ENCODE data around the gene NR3C2. TPM values are rescaled to one million over a fixed set of nuclear protein-coding genes. Genes with fewer than 3 reads are reported as not detected.
A peak's percentile ranks its signal among the peaks of the same experiment; 100 is the strongest.

NR3C2 gene
- total and polyA plus RNA-seq, 2 donors: 0.52 to 1.8 TPM

GRCh38 chr4:148222991-148223660 lies 219.1 kb downstream of the NR3C2 start:
- H3K9me3 ChIP-seq (ENCODE audit: control insufficient read depth in 2 of 2, insufficient read depth in 1 of 2, low read length in 1 of 2): no peaks in the 10 kb centered on the region
- H3K4me3 ChIP-seq (ENCODE audit: low read length in 2 of 2): no peak overlapping the region
- no peaks in the 10 kb centered on the region for H3K4me1 ChIP-seq (ENCODE audit: control insufficient read depth in 2 of 2, insufficient read depth in 2 of 2, low read length in 2 of 2)
- no peaks in the 10 kb centered on the region for H3K27me3 ChIP-seq (ENCODE audit: control insufficient read depth in 2 of 2, insufficient read depth in 1 of 2, low read length in 1 of 2)
- DNase-seq (ENCODE audit: low read depth in 6 of 9, low spot score in 9 of 9): no peak
- no peak overlapping the region for H3K27ac ChIP-seq (ENCODE audit: low read depth in 1 of 2, low read length in 1 of 2)
- H3K36me3 ChIP-seq (ENCODE audit: control insufficient read depth in 2 of 2, insufficient read depth in 2 of 2, low read length in 1 of 2): no peaks in the 10 kb centered on the region
- 95% methylated on average over 8 of the region's 8 CpGs for WGBS

GRCh38 chr4:148216866-148217814 lies 225.1 kb downstream of the NR3C2 start:
- no peaks in the 10 kb centered on the region for H3K27me3 ChIP-seq (ENCODE audit: control insufficient read depth in 2 of 2, insufficient read depth in 1 of 2, low read length in 1 of 2)
- H3K36me3 ChIP-seq (ENCODE audit: control insufficient read depth in 2 of 2, insufficient read depth in 2 of 2, low read length in 1 of 2): no peaks in the 10 kb centered on the region
- peak overlapping the region in 1 of 2 donors; percentile 32 for H3K4me3 ChIP-seq (ENCODE audit: low read length in 2 of 2)
- peak overlapping the region in 1 of 2 donors; percentile 68 for H3K27ac ChIP-seq (ENCODE audit: low read depth in 1 of 2, low read length in 1 of 2)
- peak in 2 of 9 donors; percentile 5 to 32 for DNase-seq (ENCODE audit: low read depth in 6 of 9, low spot score in 9 of 9)
- peaks cover 0 to 3% of the 10 kb centered on the region in 2 donors for H3K4me1 ChIP-seq (ENCODE audit: control insufficient read depth in 2 of 2, insufficient read depth in 2 of 2, low read length in 2 of 2)
- H3K9me3 ChIP-seq (ENCODE audit: control insufficient read depth in 2 of 2, insufficient read depth in 1 of 2, low read length in 1 of 2): no peaks in the 10 kb centered on the region
- 27% methylated on average over 5 of the region's 5 CpGs for WGBS

GRCh38 chr4:148216321-148216720 lies 225.9 kb downstream of the NR3C2 start:
- H3K4me3 ChIP-seq (ENCODE audit: low read length in 2 of 2): no peak overlapping the region

GRCh38 chr4:148215202-148215601 lies 227.0 kb downstream of the NR3C2 start:
- no peaks in the 10 kb centered on the region for H3K36me3 ChIP-seq (ENCODE audit: control insufficient read depth in 2 of 2, insufficient read depth in 2 of 2, low read length in 1 of 2)
- H3K4me1 ChIP-seq (ENCODE audit: control insufficient read depth in 2 of 2, insufficient read depth in 2 of 2, low read length in 2 of 2): peaks cover 0 to 3% of the 10 kb centered on the region in 2 donors
- DNase-seq (ENCODE audit: low read depth in 6 of 9, low spot score in 9 of 9): no peak
- no peaks in the 10 kb centered on the region for H3K27me3 ChIP-seq (ENCODE audit: control insufficient read depth in 2 of 2, insufficient read depth in 1 of 2, low read length in 1 of 2)
- WGBS: 92% methylated on average over 3 of the region's 3 CpGs
- no peak overlapping the region for H3K27ac ChIP-seq (ENCODE audit: low read depth in 1 of 2, low read length in 1 of 2)
- no peak overlapping the region for H3K4me3 ChIP-seq (ENCODE audit: low read length in 2 of 2)
- H3K9me3 ChIP-seq (ENCODE audit: control insufficient read depth in 2 of 2, insufficient read depth in 1 of 2, low read length in 1 of 2): no peaks in the 10 kb centered on the region

More at GRCh38 chr4:148216321-148216720, 225.9 kb downstream of the NR3C2 start:
- DNase-seq (ENCODE audit: low read depth in 6 of 9, low spot score in 9 of 9): no peak
- Histone ChIP-seq H3K9me3 (ENCODE audit: control insufficient read depth in 2 of 2, insufficient read depth in 1 of 2, low read length in 1 of 2) (no peaks in the 10 kb centered on the region), H3K4me1 (ENCODE audit: control insufficient read depth in 2 of 2, insufficient read depth in 2 of 2, low read length in 2 of 2) (peaks cover 0 to 3% of the 10 kb centered on the region in 2 donors), H3K27ac (ENCODE audit: low read depth in 1 of 2, low read length in 1 of 2) (no peak overlapping the region), H3K27me3 (ENCODE audit: control insufficient read depth in 2 of 2, insufficient read depth in 1 of 2, low read length in 1 of 2) (no peaks in the 10 kb centered on the region), H3K36me3 (ENCODE audit: control insufficient read depth in 2 of 2, insufficient read depth in 2 of 2, low read length in 1 of 2) (no peaks in the 10 kb centered on the region)
- WGBS: 88% methylated on average over 3 of the region's 3 CpGs

GRCh38 chr4:148214529-148215166 lies 227.6 kb downstream of the NR3C2 start:
- H3K27me3 ChIP-seq (ENCODE audit: control insufficient read depth in 2 of 2, insufficient read depth in 1 of 2, low read length in 1 of 2): no peaks in the 10 kb centered on the region
- H3K9me3 ChIP-seq (ENCODE audit: control insufficient read depth in 2 of 2, insufficient read depth in 1 of 2, low read length in 1 of 2): no peaks in the 10 kb centered on the region
- H3K27ac ChIP-seq (ENCODE audit: low read depth in 1 of 2, low read length in 1 of 2): no peak overlapping the region
- no peak overlapping the region for H3K4me3 ChIP-seq (ENCODE audit: low read length in 2 of 2)
- DNase-seq (ENCODE audit: low read depth in 6 of 9, low spot score in 9 of 9): no peak
- peaks cover 0 to 3% of the 10 kb centered on the region in 2 donors for H3K4me1 ChIP-seq (ENCODE audit: control insufficient read depth in 2 of 2, insufficient read depth in 2 of 2, low read length in 2 of 2)
- 92% methylated on average over 11 of the region's 11 CpGs for WGBS
- no peaks in the 10 kb centered on the region for H3K36me3 ChIP-seq (ENCODE audit: control insufficient read depth in 2 of 2, insufficient read depth in 2 of 2, low read length in 1 of 2)

- H3K27me3 ChIP-seq (ENCODE audit: control insufficient read depth in 2 of 2, insufficient read depth in 1 of 2, low read length in 1 of 2): no peaks in the 10 kb centered on the region
- WGBS: 96% methylated on average over 3 of the region's 3 CpGs
- H3K4me3 ChIP-seq (ENCODE audit: low read length in 2 of 2): no peak overlapping the region
- H3K9me3 ChIP-seq (ENCODE audit: control insufficient read depth in 2 of 2, insufficient read depth in 1 of 2, low read length in 1 of 2): peaks cover 0 to 2% of the 10 kb centered on the region in 2 donors
- H3K27ac ChIP-seq (ENCODE audit: low read depth in 1 of 2, low read length in 1 of 2): no peak overlapping the region
- no peaks in the 10 kb centered on the region for H3K36me3 ChIP-seq (ENCODE audit: control insufficient read depth in 2 of 2, insufficient read depth in 2 of 2, low read length in 1 of 2)
- DNase-seq (ENCODE audit: low read depth in 6 of 9, low spot score in 9 of 9): no peak
- H3K4me1 ChIP-seq (ENCODE audit: control insufficient read depth in 2 of 2, insufficient read depth in 2 of 2, low read length in 2 of 2): no peaks in the 10 kb centered on the region
Observed at GRCh38 chr4:148211533-148211932, 230.7 kb downstream of the NR3C2 start.

- no peak overlapping the region for H3K4me3 ChIP-seq (ENCODE audit: low read length in 2 of 2)
- 98% methylated on average over 1 of the region's 1 CpG for WGBS
- no peak overlapping the region for H3K27ac ChIP-seq (ENCODE audit: low read depth in 1 of 2, low read length in 1 of 2)
- H3K4me1 ChIP-seq (ENCODE audit: control insufficient read depth in 2 of 2, insufficient read depth in 2 of 2, low read length in 2 of 2): no peaks in the 10 kb centered on the region
- no peak for DNase-seq (ENCODE audit: low read depth in 6 of 9, low spot score in 9 of 9)
- no peaks in the 10 kb centered on the region for H3K36me3 ChIP-seq (ENCODE audit: control insufficient read depth in 2 of 2, insufficient read depth in 2 of 2, low read length in 1 of 2)
- H3K27me3 ChIP-seq (ENCODE audit: control insufficient read depth in 2 of 2, insufficient read depth in 1 of 2, low read length in 1 of 2): no peaks in the 10 kb centered on the region
- H3K9me3 ChIP-seq (ENCODE audit: control insufficient read depth in 2 of 2, insufficient read depth in 1 of 2, low read length in 1 of 2): peaks cover 0 to 2% of the 10 kb centered on the region in 2 donors
Observed at GRCh38 chr4:148210661-148211060, 231.6 kb downstream of the NR3C2 start.

- no peaks in the 10 kb centered on the region for H3K4me1 ChIP-seq (ENCODE audit: control insufficient read depth in 2 of 2, insufficient read depth in 2 of 2, low read length in 2 of 2)
- H3K36me3 ChIP-seq (ENCODE audit: control insufficient read depth in 2 of 2, insufficient read depth in 2 of 2, low read length in 1 of 2): no peaks in the 10 kb centered on the region
- 98% methylated on average over 3 of the region's 3 CpGs for WGBS
- H3K9me3 ChIP-seq (ENCODE audit: control insufficient read depth in 2 of 2, insufficient read depth in 1 of 2, low read length in 1 of 2): peaks cover 0 to 2% of the 10 kb centered on the region in 2 donors
- no peak overlapping the region for H3K27ac ChIP-seq (ENCODE audit: low read depth in 1 of 2, low read length in 1 of 2)
- DNase-seq (ENCODE audit: low read depth in 6 of 9, low spot score in 9 of 9): no peak
- H3K27me3 ChIP-seq (ENCODE audit: control insufficient read depth in 2 of 2, insufficient read depth in 1 of 2, low read length in 1 of 2): no peaks in the 10 kb centered on the region
- H3K4me3 ChIP-seq (ENCODE audit: low read length in 2 of 2): no peak overlapping the region
Observed at GRCh38 chr4:148207068-148207467, 235.1 kb downstream of the NR3C2 start.

GRCh38 chr4:148205476-148205875 lies 236.7 kb downstream of the NR3C2 start:
- Histone ChIP-seq H3K9me3 (ENCODE audit: control insufficient read depth in 2 of 2, insufficient read depth in 1 of 2, low read length in 1 of 2) (peaks cover 0 to 2% of the 10 kb centered on the region in 2 donors), H3K4me3 (ENCODE audit: low read length in 2 of 2) (no peak overlapping the region), H3K4me1 (ENCODE audit: control insufficient read depth in 2 of 2, insufficient read depth in 2 of 2, low read length in 2 of 2) (no peaks in the 10 kb centered on the region), H3K27ac (ENCODE audit: low read depth in 1 of 2, low read length in 1 of 2) (no peak overlapping the region), H3K27me3 (ENCODE audit: control insufficient read depth in 2 of 2, insufficient read depth in 1 of 2, low read length in 1 of 2) (no peaks in the 10 kb centered on the region), H3K36me3 (ENCODE audit: control insufficient read depth in 2 of 2, insufficient read depth in 2 of 2, low read length in 1 of 2) (no peaks in the 10 kb centered on the region)
- DNase-seq (ENCODE audit: low read depth in 6 of 9, low spot score in 9 of 9): no peak
- 97% methylated on average over 3 of the region's 3 CpGs for WGBS

All from thymus (tissue), 11 donors.